HepG2 (cell line): ENCODE measurements around the gene B3GAT3. TPM values are rescaled to one million over a fixed set of nuclear protein-coding genes. Genes with fewer than 3 reads are reported as not detected.

Experiments used
- AGO2 ChIP-seq: fragments of 200-400 bp; formaldehyde crosslinking; optimal IDR thresholded peaks from 2 replicates; pipeline ENCODE3; 2017; ENCODE audit warnings: mild to moderate bottlenecking, low read depth, low read length, moderate library complexity
- EEA1 ChIP-seq: sonication (generic); formaldehyde crosslinking; IDR thresholded peaks from 2 replicates; pipeline ENCODE4 v1.5.1; 2020; ENCODE audit warnings: mild to moderate bottlenecking, missing genetic modification reagents, borderline replicate concordance
- FOXA3 ChIP-seq: IDR thresholded peaks from 2 replicates; pipeline ENCODE4 v1.6.1; 2016; ENCODE audit warnings: missing genetic modification reagents, missing compliant biosample characterization
- HNRNPK ChIP-seq: fragments of 200-400 bp; formaldehyde crosslinking; IDR thresholded peaks from 2 replicates; pipeline ENCODE4 v1.6.1; 2018; ENCODE audit warnings: low read length, low read depth, moderate library complexity, mild to moderate bottlenecking; ENCODE audit not compliant: poor library complexity, severe bottlenecking
- MYPOP ChIP-seq: sonication (generic); formaldehyde crosslinking; IDR thresholded peaks from 2 replicates; pipeline ENCODE4 v1.8.1; 2023; ENCODE audit warnings: mild to moderate bottlenecking, moderate library complexity, missing genetic modification reagents
- NCOA1 ChIP-seq: sonication (generic); formaldehyde crosslinking; IDR thresholded peaks from 2 replicates; pipeline ENCODE4 v1.9.0; 2021; ENCODE audit warnings: missing genetic modification reagents
- NFE2 ChIP-seq: sonication (generic); formaldehyde crosslinking; IDR thresholded peaks from 2 replicates; pipeline ENCODE4 v1.4.0; 2020; ENCODE audit warnings: missing genetic modification reagents
- NONO ChIP-seq, 2 experiments: fragments of 450-650 bp in 1 of 2; sonication (generic) in 1 of 2; formaldehyde crosslinking in 1 of 2; IDR thresholded peaks in 1 of 2; conservative IDR thresholded peaks in 1 of 2; 2 replicates each; pipeline versions ENCODE4 v1.6.1 to v1.8.0; 2017 to 2022; ENCODE audit warnings: mild to moderate bottlenecking in 1 of 2, missing genetic modification reagents in 1 of 2, moderate library complexity in 1 of 2
- POLR2AphosphoS5 ChIP-seq: IDR thresholded peaks from 2 replicates; pipeline ENCODE4 v1.6.1; 2012; ENCODE audit warnings: low read depth, low read length
- RBFOX2 ChIP-seq: fragments of 200-400 bp; formaldehyde crosslinking; IDR thresholded peaks from 2 replicates; pipeline ENCODE4 v1.6.1; 2017; ENCODE audit warnings: low read depth, mild to moderate bottlenecking, low read length
- SNRNP70 ChIP-seq: fragments of 200-400 bp; formaldehyde crosslinking; IDR thresholded peaks from 2 replicates; pipeline ENCODE4 v1.6.1; 2017; ENCODE audit warnings: mild to moderate bottlenecking, low read depth, low read length, moderate library complexity
- ZBTB25 ChIP-seq: IDR thresholded peaks from 2 replicates; pipeline ENCODE4 v1.6.1; 2018; ENCODE audit warnings: missing genetic modification reagents
- ZNF124 ChIP-seq: sonication (generic); formaldehyde crosslinking; IDR thresholded peaks from 2 replicates; pipeline ENCODE4 v1.4.0; 2020; ENCODE audit warnings: missing genetic modification reagents
- ZNF235 ChIP-seq: sonication (generic); formaldehyde crosslinking; IDR thresholded peaks from 2 replicates; pipeline ENCODE4 v1.8.1; 2023; ENCODE audit warnings: mild to moderate bottlenecking, missing genetic modification reagents, borderline replicate concordance
- ZNF550 ChIP-seq: sonication (generic); formaldehyde crosslinking; IDR thresholded peaks from 2 replicates; pipeline ENCODE4 v1.4.0; 2020; ENCODE audit warnings: mild to moderate bottlenecking, missing genetic modification reagents, borderline replicate concordance
- ZNF691 ChIP-seq: sonication (generic); formaldehyde crosslinking; IDR thresholded peaks from 2 replicates; pipeline ENCODE4 v1.4.0; 2020; ENCODE audit warnings: missing genetic modification reagents, low read depth, mild to moderate bottlenecking, borderline replicate concordance
- ZNF776 ChIP-seq: sonication (generic); formaldehyde crosslinking; IDR thresholded peaks from 2 replicates; pipeline ENCODE4 v1.4.0; 2020; ENCODE audit warnings: mild to moderate bottlenecking, missing genetic modification reagents
- ZNF816 ChIP-seq: sonication (generic); formaldehyde crosslinking; IDR thresholded peaks from 2 replicates; pipeline ENCODE4 v1.8.0; 2022; ENCODE audit warnings: missing genetic modification reagents, mild to moderate bottlenecking, borderline replicate concordance
- polyA plus RNA-seq, 8 experiments: library from polyadenylated mRNA; depleted of rRNA in 3 of 8; stranded (reverse) in 7 of 8; unstranded in 1 of 8; fragments of >200 nt; fragmentation: Illumina TruSeq in 4 of 8; extraction: Trizol in 4 of 8; gene quantifications; 2 replicates each; pipeline versions ENCODE4 v1.2.1 to v1.2.3, GENCODE V29; 2011 to 2016; ENCODE audit warnings: low read depth in 4 of 8, missing spikeins in 1 of 8, mixed read lengths in 1 of 8; ENCODE audit not compliant: insufficient read depth in 1 of 8
- total RNA-seq, 5 experiments: library from RNA; depleted of rRNA; stranded (reverse); fragments of >200 nt; fragmentation: Illumina TruSeq; extraction: Trizol; gene quantifications; 2 replicates each; pipeline ENCODE4 v1.2.3, GENCODE V29; 2016; ENCODE audit warnings: low read depth in 1 of 5
- TF ChIP-seq, protein P1 (sequence below): sonication (generic); formaldehyde crosslinking; IDR thresholded peaks from 2 replicates; pipeline ENCODE4 v1.8.0; 2022; ENCODE audit warnings: missing genetic modification reagents, low read depth, mild to moderate bottlenecking, borderline replicate concordance
- TF ChIP-seq, protein P2 (sequence below): sonication (generic); formaldehyde crosslinking; IDR thresholded peaks from 2 replicates; pipeline ENCODE4 v1.5.0; 2020; ENCODE audit warnings: missing genetic modification reagents, mild to moderate bottlenecking, borderline replicate concordance
- TF ChIP-seq, protein P3 (sequence below): sonication (generic); formaldehyde crosslinking; IDR thresholded peaks from 2 replicates; pipeline ENCODE4 v1.5.0; 2020; ENCODE audit warnings: mild to moderate bottlenecking, missing genetic modification reagents

B3GAT3 gene
- total and polyA plus RNA-seq, 2 of the 13 experiments (the other 11 are each of a cell fraction or from before 2014, with no cell fraction given) = 21.3 to 26.1 TPM

- TF ChIP-seq ZBTB25 (CRISPR knock-in tag) = peak; percentile 72; the same call in 1 of the 2 replicates
- TF ChIP-seq, protein P1, sequence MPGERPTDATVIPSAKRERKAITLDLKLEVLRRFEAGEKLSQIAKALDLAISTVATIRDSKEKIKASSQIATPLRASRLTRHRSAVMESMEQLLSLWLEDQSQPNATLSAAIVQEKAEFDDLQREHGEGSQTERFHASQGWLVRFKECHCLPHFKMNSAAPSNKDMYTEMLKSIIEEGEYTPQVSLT = no peak
- peak; percentile 96; the same call in 1 of the 2 replicates for TF ChIP-seq ZNF235 (CRISPR knock-in tag)
- TF ChIP-seq POLR2AphosphoS5 = 0 out of 2 replicates have a peak, but pooled peaks have one; percentile 29
- TF ChIP-seq MYPOP (CRISPR knock-in tag) = peak; percentile 83
- TF ChIP-seq SNRNP70 = no peak
- no peak for TF ChIP-seq NONO (IDR thresholded peaks at IDR 0.05)
- peak; percentile 90 for TF ChIP-seq NONO (CRISPR knock-in tag; conservative IDR thresholded peaks at IDR 0.05)
- TF ChIP-seq, protein P2, sequence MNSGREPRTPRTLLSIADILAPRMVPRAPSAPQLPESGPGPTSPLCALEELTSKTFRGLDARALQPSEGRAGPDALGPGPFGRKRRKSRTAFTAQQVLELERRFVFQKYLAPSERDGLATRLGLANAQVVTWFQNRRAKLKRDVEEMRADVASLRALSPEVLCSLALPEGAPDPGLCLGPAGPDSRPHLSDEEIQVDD (CRISPR knock-in tag) = no peak
- TF ChIP-seq ZNF776 = peak; percentile 84; the same call in 1 of the 2 replicates
- 0 out of 2 replicates have a peak, but pooled peaks have one; percentile 58 for TF ChIP-seq ZNF816 (CRISPR knock-in tag)
- TF ChIP-seq FOXA3 (CRISPR knock-in tag) = peak; percentile 25; the same call in 1 of the 2 replicates
- TF ChIP-seq, protein P3, sequence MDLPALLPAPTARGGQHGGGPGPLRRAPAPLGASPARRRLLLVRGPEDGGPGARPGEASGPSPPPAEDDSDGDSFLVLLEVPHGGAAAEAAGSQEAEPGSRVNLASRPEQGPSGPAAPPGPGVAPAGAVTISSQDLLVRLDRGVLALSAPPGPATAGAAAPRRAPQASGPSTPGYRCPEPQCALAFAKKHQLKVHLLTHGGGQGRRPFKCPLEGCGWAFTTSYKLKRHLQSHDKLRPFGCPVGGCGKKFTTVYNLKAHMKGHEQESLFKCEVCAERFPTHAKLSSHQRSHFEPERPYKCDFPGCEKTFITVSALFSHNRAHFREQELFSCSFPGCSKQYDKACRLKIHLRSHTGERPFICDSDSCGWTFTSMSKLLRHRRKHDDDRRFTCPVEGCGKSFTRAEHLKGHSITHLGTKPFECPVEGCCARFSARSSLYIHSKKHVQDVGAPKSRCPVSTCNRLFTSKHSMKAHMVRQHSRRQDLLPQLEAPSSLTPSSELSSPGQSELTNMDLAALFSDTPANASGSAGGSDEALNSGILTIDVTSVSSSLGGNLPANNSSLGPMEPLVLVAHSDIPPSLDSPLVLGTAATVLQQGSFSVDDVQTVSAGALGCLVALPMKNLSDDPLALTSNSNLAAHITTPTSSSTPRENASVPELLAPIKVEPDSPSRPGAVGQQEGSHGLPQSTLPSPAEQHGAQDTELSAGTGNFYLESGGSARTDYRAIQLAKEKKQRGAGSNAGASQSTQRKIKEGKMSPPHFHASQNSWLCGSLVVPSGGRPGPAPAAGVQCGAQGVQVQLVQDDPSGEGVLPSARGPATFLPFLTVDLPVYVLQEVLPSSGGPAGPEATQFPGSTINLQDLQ (CRISPR knock-in tag) = peak; percentile 6; the same call in 1 of the 2 replicates
- peak; percentile 62; the same call in 1 of the 2 replicates for TF ChIP-seq ZNF550 (CRISPR knock-in tag)
- peak; percentile 75; the same call in 1 of the 2 replicates for TF ChIP-seq NCOA1 (CRISPR knock-in tag)
- TF ChIP-seq ZNF124 (CRISPR knock-in tag) = peak; percentile 18; the same call in 1 of the 2 replicates
- TF ChIP-seq EEA1 = 0 out of 2 replicates have a peak, but pooled peaks have one; percentile 30
- no peak for TF ChIP-seq NFE2 (CRISPR knock-in tag)
- TF ChIP-seq AGO2 = peak; percentile 94
- TF ChIP-seq ZNF691 = no peak
- TF ChIP-seq RBFOX2 = peak; percentile 91
- peak; percentile 56 for TF ChIP-seq HNRNPK
Observed at GRCh38 chr11:62601372-62602140, 20.2 kb downstream of the B3GAT3 start, which contains the start of gene MTA2 (continued).
